Stimulated activated CD4-positive, alpha-beta T cell treated with anti-CD3 and anti-CD28 coated beads, Interleukin-15, amount 100 ng/mL, for 48 hours (primary cell): ENCODE data around the gene GPR3.
"Not testable (repeated sequence)": the region's sequence is repeated elsewhere in the genome, so short reads cannot be mapped to it uniquely, and the experiment has no call there.

Experiments used
- DNase-seq, 2 donors: peaks; one replicate each; pipeline ENCODE4 v3.0.0-alpha.2; 2020; ENCODE audit warnings: low read depth in 2 of 2

The GPR3 gene

DNA sequence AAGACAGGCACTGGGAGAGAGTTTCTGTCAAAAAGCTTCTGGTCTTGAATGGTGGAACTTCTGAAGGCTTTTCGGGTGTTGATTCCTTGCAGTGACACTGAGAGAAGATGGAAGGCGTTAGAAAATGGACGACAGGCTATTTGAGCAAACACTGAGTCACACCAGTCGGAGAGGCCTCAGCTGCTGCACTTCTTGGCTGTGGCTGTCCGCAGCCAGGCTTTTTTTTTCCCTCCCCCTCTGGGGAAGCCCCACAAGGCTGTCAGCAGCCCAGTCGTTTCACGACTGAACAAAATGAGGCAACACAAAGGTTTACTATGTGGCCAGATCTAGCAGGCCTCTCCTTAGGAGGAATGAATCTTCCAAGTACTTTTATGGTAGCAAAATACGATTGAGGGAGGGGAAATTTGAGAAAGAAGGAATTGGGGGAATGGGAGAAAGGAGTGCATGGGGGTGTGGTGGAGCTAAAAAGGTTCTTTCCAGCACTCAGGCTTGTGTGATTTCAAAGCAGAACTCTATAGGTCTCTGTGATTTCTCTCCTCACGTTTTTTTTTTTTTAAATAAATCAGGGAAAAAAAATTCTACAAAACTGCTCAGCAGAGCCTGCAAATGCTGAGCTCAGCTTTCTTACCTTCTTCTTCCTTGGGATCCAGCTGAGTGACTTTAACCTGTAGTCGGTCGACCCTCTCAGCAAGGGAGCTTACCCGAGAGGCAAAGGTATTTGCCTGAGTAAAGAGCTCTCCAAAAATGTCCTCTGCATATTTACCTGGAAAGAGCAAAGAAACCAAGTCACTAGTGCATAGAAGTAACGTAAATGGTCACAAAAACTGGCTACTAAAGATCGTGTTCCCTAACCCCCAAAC lies 26.1 kb downstream of the GPR3 start:
- DNase-seq = peak; percentile 62

DNA sequence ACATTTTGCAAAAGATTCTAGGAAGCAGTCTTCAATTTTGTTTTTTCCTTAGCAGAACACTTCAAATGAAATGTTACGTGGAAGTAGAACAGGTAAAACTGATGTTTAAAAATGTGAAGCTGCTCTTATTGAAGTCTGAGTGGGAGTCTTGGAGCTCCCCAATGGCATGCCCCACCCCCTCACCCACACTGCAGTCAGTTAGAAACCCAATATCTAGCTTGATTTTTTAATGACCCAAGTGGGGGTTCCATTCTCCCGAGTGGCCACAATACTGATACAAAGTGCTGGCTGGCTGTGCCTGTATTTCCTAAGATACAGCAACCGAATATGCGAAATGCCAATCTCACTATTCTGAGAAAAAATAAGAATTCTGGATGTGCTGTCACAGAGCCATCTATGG lies 31.3 kb downstream of the GPR3 start:
- no peak for DNase-seq

DNA sequence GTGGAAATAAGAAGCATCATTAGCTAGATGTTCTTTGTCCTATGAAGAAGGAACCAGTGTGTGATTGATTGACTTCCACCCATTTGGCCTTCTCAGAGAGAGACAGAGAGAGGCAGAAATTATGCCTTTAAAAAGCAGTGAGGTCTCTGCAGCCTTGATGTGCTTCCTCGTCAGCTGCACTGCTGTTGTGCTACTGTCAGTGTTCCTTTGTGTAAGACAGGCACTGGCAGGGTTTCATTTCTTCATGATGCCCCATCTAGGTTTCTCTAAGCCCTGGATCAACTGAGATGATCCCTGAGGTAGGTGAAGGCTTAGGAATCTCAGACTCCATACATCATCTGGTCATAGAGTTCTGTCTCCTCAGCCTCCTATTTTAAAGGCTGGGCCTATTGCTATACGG lies 34.9 kb downstream of the GPR3 start:
- DNase-seq = no peak

DNA sequence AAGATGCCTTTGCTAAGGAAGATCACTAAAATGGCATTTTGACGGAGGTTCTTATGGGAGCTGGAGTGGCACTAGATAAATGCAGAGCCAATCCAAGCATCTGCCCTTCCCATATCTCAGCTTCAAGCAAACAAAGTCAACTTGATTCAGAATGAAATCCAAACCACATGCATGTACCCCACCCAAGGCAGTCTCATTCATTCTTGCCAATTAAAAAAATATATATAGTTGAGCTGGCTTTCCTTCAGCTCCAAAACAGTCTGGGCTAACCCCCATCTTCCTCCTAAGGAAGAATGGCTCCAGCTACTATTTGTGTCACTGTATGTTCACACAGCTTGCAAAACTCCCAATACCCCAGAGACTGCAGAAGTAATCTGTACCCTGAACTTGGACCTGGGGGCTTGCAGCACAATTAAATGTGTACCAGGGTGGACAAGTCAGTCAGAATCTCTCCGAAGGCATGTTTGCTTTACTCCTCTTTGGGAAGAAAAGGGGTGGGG lies 35.4 kb downstream of the GPR3 start:
- DNase-seq = no peak

DNA sequence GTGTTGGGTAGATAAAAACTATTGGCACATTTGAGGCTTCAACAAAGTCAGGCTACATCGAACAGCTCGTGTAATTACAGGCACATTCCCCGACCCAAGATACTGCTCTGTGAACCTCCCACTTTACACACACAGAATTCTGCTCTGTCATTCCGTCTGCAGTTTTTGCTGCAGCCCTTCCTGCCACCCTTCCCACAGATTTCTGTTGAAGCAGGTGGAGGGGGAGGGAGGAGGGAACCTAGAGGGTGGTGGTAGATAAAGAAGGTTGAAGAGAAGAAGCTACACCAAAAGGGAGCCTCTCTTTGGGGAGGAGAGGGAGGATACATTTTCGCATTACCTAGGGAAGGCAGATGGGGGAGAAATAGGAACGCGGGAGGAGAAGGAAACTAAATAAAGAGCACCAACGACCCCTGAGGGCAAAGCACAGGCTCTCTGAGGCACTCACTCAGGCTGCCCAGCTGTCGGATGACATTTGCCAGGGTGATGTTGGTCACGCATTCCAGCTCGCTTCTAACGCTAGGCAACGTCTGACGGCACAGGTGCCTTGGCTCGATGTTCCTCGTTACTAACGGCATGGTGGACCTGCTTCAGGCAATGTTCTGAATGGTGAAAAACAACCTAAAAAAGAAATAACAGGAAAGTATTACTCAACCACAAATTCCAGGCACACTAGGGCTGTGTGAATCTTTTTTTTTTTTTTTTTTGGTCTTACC lies 36.0 kb downstream of the GPR3 start:
- DNase-seq = no peak

DNA sequence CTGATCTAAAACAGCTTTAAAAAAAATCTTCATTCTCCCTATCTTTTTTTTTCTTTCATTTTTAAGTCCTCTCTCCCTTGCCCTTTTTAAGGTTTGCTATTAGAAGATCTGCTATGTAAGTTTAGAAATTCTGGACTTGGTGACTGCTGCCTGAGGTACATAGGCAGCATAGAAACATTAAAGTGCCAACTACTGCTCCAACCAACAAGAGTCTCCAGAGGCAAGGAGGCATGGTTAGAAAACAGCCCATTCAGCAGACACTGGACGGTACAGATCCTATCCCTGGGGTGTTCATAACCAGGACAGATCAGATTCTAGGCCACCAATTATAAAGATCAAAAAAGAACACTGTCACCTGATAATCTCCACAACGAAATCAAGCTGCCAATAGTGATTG lies 36.6 kb downstream of the GPR3 start:
- DNase-seq = no peak

DNA sequence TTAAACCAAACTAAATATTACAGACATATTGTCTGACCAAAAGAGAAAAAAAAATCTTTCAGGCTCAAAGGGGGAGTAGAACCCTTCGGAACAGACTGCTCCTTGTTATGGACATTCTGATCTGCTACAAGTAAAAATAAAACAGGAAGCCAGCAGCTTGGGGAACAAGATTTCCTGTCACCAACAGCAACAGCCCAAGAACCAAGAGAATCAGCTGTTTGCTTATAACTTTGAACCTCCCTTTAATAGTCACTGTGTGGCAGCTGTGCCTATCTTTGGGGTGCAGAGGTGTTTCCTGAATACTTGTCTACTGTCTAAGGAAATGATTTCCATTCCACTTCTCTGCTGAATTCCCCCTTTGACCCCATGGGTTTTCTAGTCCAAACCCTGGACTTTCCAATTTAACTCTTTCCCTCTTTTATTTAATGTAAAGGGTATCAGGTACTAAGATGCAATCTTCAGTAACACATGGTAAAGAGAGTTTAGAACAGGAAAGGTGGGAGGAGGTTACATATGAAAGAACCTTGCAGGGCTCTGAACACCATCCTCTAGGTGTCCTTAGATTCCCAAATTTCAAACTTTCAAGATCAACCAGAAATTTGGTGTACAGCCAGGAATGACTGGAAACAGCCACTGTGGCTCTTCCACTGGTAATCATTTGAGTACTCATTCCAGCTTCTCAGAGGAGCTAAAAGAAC lies 38.6 kb downstream of the GPR3 start:
- no peak for DNase-seq

DNA sequence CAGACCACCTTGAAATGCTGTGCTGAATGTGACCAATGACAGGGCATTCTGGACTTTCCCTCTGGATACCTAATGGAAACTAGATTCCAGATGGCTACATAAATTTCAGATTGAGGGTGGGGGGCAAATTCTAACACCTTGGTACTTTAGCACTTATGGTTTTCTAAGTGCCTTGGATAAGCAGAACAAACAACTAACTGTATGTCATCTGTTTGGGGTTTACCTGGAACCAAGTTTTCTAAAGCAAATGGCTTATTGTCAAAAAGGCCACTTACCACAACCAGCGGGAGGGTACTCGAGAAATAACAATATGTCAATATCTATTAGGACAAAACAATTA lies 39.1 kb downstream of the GPR3 start:
- no peak for DNase-seq

DNA sequence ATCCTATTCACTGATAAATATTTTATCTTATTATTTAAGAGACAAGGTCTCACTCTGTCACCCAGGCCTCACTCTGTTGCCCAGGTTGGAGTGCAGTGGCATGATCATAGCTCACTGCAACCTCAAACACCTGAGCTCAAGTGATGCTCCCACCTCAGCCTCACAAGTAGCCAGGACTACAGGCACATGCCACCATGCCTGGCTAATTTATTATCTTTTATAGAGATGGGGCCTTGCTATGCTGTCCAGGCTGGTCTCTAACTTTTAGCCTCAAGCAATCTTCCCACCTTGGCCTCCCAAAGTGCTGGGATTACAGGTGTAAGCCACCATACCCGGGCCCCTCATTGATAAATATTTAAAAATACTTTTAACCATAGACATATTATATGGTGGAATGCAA lies 40.3 kb downstream of the GPR3 start:
- not testable (repeated sequence) for DNase-seq

DNA sequence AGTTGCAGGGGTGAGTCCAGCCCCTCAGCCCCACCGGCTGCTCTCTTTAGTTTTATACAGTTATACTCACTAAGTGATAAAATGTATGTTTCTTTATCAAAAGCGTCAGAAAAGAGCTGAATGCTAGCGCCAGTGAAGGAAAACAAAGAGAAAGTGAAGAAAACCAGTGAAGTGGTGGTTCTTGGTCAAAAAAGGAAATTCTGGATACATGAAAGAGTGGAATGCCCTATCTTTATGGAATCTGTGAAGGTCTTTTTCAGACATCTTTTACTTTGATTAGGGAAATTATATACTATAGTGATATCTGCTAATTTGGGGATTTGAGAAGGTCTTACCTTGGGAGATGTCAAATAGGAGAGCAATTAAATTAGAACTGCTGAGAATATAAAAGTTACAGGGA lies 41.3 kb downstream of the GPR3 start:
- no peak for DNase-seq

DNA sequence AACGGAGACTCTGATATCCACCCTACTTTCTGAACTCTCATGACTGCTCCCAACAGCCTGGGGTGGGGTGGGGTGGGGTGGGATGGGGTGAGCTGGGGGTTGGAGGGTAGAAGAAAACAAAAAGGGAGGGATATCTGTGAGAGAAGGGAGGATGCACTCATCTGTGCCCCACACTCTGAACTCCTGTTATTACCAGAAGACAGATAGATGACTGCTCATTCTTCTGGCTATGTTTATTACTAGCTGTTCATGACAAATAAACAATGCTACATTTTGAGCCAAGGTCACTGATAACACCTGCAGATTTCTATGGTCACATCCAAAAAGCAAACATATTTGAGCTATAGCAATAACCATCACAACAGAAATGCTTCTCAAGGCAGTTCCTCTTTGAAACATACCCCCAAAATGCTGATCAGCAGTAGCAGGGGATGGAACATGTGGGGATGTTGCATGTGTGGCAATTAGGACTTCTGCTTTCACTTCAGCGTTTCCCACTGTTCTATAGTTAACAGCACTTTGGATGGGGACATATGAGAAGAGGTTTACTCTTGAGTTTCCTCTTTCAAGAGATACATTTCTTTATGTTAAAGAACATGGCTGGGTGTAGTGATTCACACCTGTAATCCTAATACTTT lies 43.3 kb downstream of the GPR3 start:
- no peak for DNase-seq

DNA sequence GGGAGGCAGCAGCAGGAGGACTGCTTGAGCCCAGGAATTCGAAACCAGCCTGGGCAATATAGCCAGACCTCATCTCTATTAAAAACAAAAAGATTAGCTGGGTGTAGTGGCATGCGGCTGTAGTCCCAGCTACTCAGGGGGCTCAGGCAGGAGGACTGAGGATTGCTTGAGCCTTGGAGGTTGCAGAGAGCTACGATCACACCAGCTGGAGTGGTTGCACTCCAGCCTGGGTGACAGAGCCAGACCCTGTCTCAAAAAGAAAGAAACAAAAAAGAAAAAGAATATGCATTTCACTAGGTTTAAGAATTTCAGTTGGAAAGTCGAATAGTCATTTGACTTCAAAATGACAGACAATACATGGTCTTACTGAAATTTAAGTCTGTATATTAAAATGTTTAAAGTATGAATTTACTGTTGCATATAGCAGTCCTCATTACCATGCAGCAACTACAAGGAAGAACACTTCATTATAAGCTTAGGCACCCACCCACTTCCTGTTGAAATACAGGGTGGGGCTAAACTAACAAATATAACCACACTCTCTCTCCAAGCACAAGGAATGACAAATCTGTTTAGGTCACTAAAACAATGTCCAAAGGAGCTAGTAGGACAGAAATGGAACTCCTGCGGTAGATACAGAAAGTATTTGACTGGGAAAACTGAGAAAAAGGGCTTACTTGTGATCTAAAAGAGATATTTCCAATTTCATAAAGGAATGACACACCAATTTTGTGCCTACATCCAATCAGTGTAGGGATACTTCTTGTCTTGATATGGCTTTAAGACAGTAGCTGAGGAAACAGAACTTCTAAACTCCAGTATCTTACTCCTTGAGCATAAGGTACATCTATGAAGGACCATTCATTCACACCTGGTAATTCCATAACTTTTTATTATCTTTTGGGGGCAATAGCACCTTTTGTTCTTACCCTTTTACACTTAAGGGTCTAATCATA lies 44.1 kb downstream of the GPR3 start:
- no peak for DNase-seq

DNA sequence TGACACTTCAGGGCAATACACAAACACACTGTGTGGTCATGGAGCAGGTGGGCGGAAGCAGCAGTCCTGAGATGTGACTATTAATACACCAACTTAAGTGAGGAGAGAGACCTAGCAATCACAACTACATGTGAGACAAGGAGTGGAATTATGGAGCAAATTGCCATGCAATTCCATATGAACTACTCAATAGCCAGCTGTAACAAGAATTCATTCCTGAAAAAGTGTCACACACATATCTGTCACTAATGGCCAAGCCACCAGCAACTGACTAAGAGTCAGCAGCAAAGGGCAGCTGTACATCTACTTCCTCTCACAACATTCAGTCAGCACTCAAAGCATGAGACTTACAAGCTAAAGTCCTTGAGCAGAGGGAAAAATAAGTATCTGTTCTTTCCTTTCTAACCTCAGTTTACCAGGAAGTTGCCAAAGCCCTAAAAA lies 46.2 kb downstream of the GPR3 start:
- DNase-seq = no peak

DNA sequence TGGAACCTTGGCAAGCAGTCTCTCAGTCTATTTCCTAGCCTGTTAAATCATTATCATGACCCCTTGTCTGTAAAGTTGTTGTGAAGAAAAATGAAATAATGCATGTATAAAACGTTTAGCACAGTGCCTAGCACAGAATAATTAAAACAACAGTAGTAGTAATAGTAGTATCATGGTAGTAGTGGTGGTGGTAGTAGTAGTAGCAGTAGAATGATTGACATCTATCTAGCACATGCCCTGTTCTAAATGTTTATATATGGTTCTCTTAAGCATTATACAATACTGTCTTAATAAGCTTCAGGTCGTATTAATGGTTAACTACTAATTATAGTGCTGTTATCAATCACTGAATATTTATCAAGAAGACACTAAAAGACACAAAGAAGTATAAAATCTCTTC lies 46.7 kb downstream of the GPR3 start:
- no peak for DNase-seq

DNA sequence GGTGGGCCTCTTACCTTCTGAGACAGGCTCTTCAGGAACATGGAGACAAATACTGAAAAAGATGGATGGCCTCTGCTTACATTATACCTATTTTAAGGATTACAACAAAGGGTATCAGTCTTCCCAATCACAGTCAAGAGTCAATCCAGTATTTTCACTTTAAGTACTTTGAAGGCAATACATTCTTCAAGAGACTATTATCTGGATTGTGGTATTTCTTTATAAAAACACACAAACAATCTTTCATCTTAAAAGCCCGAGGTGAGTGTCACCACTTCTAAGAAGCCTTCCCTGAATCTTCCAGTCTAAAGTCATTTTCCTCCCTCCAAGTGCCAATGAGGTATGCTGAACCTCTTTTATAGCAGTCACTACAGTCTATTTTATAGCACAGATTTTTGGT lies 52.2 kb downstream of the GPR3 start:
- DNase-seq = no peak
